Heart left ventricle (tissue), 16 donors: Measurements from ENCODE around the gene RRAS. TPM values are rescaled to one million over a fixed set of nuclear protein-coding genes. Genes with fewer than 3 reads are reported as not detected.

Experiments used
- ATAC-seq, 4 donors: fragments of 200-7000 bp; cut with Tn5 transposase; one replicate each; pipeline ENCODE4 v1.9.1; 2020 to 2022; ENCODE audit warnings: moderate library complexity in 4 of 4, mild to moderate bottlenecking in 3 of 4, moderate number of reproducible peaks in 1 of 4
- DNase-seq, 5 donors: peaks; one replicate each; pipeline ENCODE4 v3.0.0-alpha.2; 2020
- H3K27ac ChIP-seq, 12 donors: fragments of 200-600 bp; sonication (generic) in 4 of 12; one replicate each; pipeline versions ENCODE4 v1.5.0 to v1.8.0; 2016 to 2022; ENCODE audit warnings: mild to moderate bottlenecking in 2 of 12
- H3K27me3 ChIP-seq, 9 donors: fragments of 200-600 bp; sonication (generic) in 2 of 9; one replicate each; pipeline versions ENCODE4 v1.5.1 to v1.8.0; 2016 to 2022; ENCODE audit warnings: mild to moderate bottlenecking in 3 of 9
- H3K36me3 ChIP-seq, 9 donors: fragments of 200-600 bp; sonication (generic) in 2 of 9; one replicate each; pipeline versions ENCODE4 v1.5.0 to v1.8.0; 2018 to 2022; ENCODE audit warnings: mild to moderate bottlenecking in 2 of 9
- H3K4me1 ChIP-seq, 12 donors: fragments of 200-600 bp; sonication (generic) in 4 of 12; one replicate each; pipeline versions ENCODE4 v1.5.0 to v1.8.0; 2016 to 2022; ENCODE audit warnings: mild to moderate bottlenecking in 3 of 12
- H3K4me3 ChIP-seq, 12 donors: fragments of 200-600 bp; sonication (generic) in 4 of 12; one replicate each; pipeline versions ENCODE4 v1.5.0 to v1.8.0; 2017 to 2022; ENCODE audit warnings: mild to moderate bottlenecking in 9 of 12, moderate library complexity in 4 of 12
- H3K9me3 ChIP-seq, 12 donors: fragments of 200-600 bp; sonication (generic) in 4 of 12; one replicate each; pipeline versions ENCODE4 v1.5.0 to v1.8.0; 2016 to 2022; ENCODE audit warnings: mild to moderate bottlenecking in 1 of 12
- CTCF ChIP-seq, 12 donors: fragments of 200-600 bp; sonication (generic) in 4 of 12; IDR thresholded peaks; one replicate each; pipeline versions ENCODE4 v1.5.0 to v1.8.0; 2018 to 2022; ENCODE audit warnings: antibody characterized with exemption in 12 of 12, mild to moderate bottlenecking in 5 of 12
- POLR2A ChIP-seq, 2 donors: fragments of 450-650 bp; IDR thresholded peaks; one replicate each; pipeline ENCODE4 v1.6.1; 2017; ENCODE audit warnings: antibody characterized with exemption in 2 of 2, mild to moderate bottlenecking in 2 of 2, moderate library complexity in 2 of 2
- WGBS, 4 donors: extraction: QIAGEN DNeasy Blood & Tissue Kit in 2 of 4; methylation state at CpG; one replicate each; pipeline versions ENCODE4 v1.1.5 to v1.1.7; 2013 to 2018; 5-methylcytosine and 5-hydroxymethylcytosine counted together
- intact Hi-C, 10 donors: fragments of 100-400 bp; cut with DNase I; formaldehyde crosslinking; loops; one replicate each; pipeline versions ENCODE4 v1.11.1 to v1.14.2; 2022
- polyA plus RNA-seq, 2 donors: library from polyadenylated mRNA; stranded (reverse); fragments of 200-250 nt; gene quantifications; one replicate each; pipeline ENCODE4 v1.2.3, GENCODE V29; 2013
- total RNA-seq, 9 donors: library from RNA; depleted of rRNA in 2 of 9; stranded (reverse); fragments of >200 nt in 2 of 9; fragmentation: NEBNext Ultra II Directional in 3 of 9; extraction: Animal tissue kit (Norgen Biotek cat#: 25700) in 3 of 9; gene quantifications; one replicate each; pipeline versions ENCODE4 v1.1.0 to v1.2.4, GENCODE V29; 2016 to 2023
- donor health status: ischemic (EF 13 %, LVEDD 7.1; RV severe dilation, severe dysfunction).
- donor health status: healthy with polysubstance abuse.
- donor health status: DM: no; HTN: yes; CAD: no.
- donor health status: DM: no; HTN: no; CAD: no.
- donor health status: ischemic (EF 25% LVEDD 6.9; RV normal size, moderate dysfunction).
- donor health status: ischemic (EF 25% LVEDD 5.7; RV mildly dilated, moderate dysfunction).
- donor health status: healthy.
- donor health status: DM: yes; HTN: yes; CAD: no.
- donor health status: ischemic (EF 35%, LVEDD 5.7; RV mildly dilated, moderate dysfunction).
- donor health status: nonischemic (EF 11% LVEDD 7.7; RV severe dilation, severe dysfunction).
- donor health status: DM: yes; HTN: yes; CAD: no.
- donor health status: PGD.
- donor health status: ischemic (EF 29% LVEDD 5.4; RV normal size, mild dysfunction).
- donor health status: nonischemic (EF 23%, LVEDD 6.1; RV moderate dilation, normal function).

The RRAS gene
- total and polyA plus RNA-seq, 11 donors, result 64.4 to 177 (median 112) TPM

GRCh38 chr19:49660338-49660961 lies 20.5 kb upstream of the RRAS start:
- intact Hi-C loops, result no loop called here
- DNase-seq, result peak in 1 of 5 donors; percentile 30
- ATAC-seq, result no peak

GRCh38 chr19:49658566-49659442 lies 18.9 kb upstream of the RRAS start:
- no peaks in the 10 kb centered on the region for H3K27me3 ChIP-seq
- intact Hi-C loops, result no loop called here
- 90 to 92% (median 92%) methylated on average over 7 to 12 of the region's 12 CpGs for WGBS, 4 donors
- no peak overlapping the region for H3K27ac ChIP-seq
- H3K4me1 ChIP-seq, result peaks cover 0 to 15% (median 2%) of the 10 kb centered on the region in 12 donors
- peaks cover 6 to 94% (median 90%) of the 10 kb centered on the region in 9 donors for H3K36me3 ChIP-seq
- H3K4me3 ChIP-seq, result no peak overlapping the region
- TF ChIP-seq CTCF (IDR thresholded peaks at IDR 0.05) (no peak), POLR2A (IDR thresholded peaks at IDR 0.05) (no peak)
- DNase-seq (no peak), ATAC-seq (no peak)
- no peaks in the 10 kb centered on the region for H3K9me3 ChIP-seq

More at GRCh38 chr19:49660338-49660961, 20.5 kb upstream of the RRAS start:
- 87 to 91% (median 89%) methylated on average over 11 to 15 of the region's 15 CpGs for WGBS, 4 donors
- no peak for TF ChIP-seq POLR2A (IDR thresholded peaks at IDR 0.05)
- no peak for TF ChIP-seq CTCF (IDR thresholded peaks at IDR 0.05)
- Histone ChIP-seq H3K9me3 (no peaks in the 10 kb centered on the region), H3K36me3 (peaks cover 6 to 78% (median 74%) of the 10 kb centered on the region in 9 donors), H3K27ac (no peak overlapping the region), H3K4me1 (peaks cover 0 to 19% (median 9%) of the 10 kb centered on the region in 12 donors), H3K4me3 (no peak overlapping the region), H3K27me3 (no peaks in the 10 kb centered on the region)

- Histone ChIP-seq H3K4me1 (peaks cover 0 to 8% (median 0%) of the 10 kb centered on the region in 12 donors), H3K36me3 (peaks cover 6 to 98% (median 97%) of the 10 kb centered on the region in 9 donors), H3K27ac (no peak overlapping the region), H3K27me3 (no peaks in the 10 kb centered on the region), H3K9me3 (no peaks in the 10 kb centered on the region), H3K4me3 (no peak overlapping the region)
- no peak for TF ChIP-seq POLR2A (IDR thresholded peaks at IDR 0.05)
- no peak for TF ChIP-seq CTCF (IDR thresholded peaks at IDR 0.05)
- intact Hi-C loops, result no loop called here
- ATAC-seq (no peak), DNase-seq (no peak)
- WGBS, 4 donors, result 69 to 88% (median 87%) methylated on average over 3 to 15 of the region's 15 CpGs
These were observed 18.2 kb upstream of the RRAS start for GRCh38 chr19:49658139-49658517.

- WGBS, 4 donors, result 90 to 93% (median 92%) methylated on average over 22 of the region's 22 CpGs
- no peaks in the 10 kb centered on the region for H3K9me3 ChIP-seq
- no peak for TF ChIP-seq CTCF (IDR thresholded peaks at IDR 0.05)
- no peak for TF ChIP-seq POLR2A (IDR thresholded peaks at IDR 0.05)
- no peak for ATAC-seq
- no peak overlapping the region for H3K4me3 ChIP-seq
- H3K27me3 ChIP-seq, result no peaks in the 10 kb centered on the region
- intact Hi-C loops, result no loop called here
- peaks cover 6 to 98% (median 97%) of the 10 kb centered on the region in 9 donors for H3K36me3 ChIP-seq
- peaks cover 0 to 4% (median 0%) of the 10 kb centered on the region in 12 donors for H3K4me1 ChIP-seq
- H3K27ac ChIP-seq, result no peak overlapping the region
- no peak for DNase-seq
These were observed 17.7 kb upstream of the RRAS start for GRCh38 chr19:49657493-49658138.
